CD4-positive, alpha-beta T cell treated with Interleukin-17A for 1 hour (primary cell): ENCODE data around the gene CCDC92.

Experiments used
- DNase-seq: peaks from one replicate; pipeline ENCODE4 v3.0.0-alpha.2; 2020

CCDC92 gene

DNA sequence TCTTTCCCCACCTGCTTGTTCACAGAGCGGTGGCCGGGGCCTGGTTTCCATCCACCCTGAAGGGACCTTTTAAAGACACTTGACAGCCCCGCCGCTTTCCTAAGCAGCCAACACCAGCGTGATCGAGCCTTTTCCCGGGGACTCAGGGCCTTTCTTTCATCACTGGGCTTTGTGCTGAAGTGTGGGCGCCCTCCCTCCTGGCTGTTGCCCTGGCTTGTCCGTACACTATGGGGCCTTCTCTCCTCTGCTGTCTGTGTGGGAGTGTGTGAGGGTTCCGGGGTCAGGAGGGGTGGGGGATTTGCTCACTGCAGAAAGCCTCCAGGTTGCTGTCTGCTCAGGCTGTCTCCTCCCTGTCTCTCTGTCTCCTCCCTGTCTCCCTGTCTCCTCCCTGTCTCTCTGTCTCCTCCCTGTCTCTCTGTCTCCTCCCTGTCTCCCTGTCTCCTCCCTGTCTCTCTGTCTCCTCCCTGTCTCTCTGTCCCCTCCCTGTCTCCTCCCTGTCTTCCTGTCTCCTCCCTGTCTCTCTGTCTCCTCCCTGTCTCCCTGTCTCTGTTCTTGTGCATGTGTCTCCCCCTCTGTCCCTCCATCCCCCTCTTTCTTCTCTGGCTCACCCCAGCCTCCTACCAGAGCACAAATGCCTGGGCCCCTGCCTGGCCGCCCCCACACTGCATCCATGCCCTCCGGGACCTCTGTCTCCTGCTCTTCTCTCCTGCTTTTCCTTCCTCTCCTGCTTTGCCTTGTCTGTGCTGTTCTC lies 64.7 kb downstream of the CCDC92 start:
- no peak for DNase-seq

DNA sequence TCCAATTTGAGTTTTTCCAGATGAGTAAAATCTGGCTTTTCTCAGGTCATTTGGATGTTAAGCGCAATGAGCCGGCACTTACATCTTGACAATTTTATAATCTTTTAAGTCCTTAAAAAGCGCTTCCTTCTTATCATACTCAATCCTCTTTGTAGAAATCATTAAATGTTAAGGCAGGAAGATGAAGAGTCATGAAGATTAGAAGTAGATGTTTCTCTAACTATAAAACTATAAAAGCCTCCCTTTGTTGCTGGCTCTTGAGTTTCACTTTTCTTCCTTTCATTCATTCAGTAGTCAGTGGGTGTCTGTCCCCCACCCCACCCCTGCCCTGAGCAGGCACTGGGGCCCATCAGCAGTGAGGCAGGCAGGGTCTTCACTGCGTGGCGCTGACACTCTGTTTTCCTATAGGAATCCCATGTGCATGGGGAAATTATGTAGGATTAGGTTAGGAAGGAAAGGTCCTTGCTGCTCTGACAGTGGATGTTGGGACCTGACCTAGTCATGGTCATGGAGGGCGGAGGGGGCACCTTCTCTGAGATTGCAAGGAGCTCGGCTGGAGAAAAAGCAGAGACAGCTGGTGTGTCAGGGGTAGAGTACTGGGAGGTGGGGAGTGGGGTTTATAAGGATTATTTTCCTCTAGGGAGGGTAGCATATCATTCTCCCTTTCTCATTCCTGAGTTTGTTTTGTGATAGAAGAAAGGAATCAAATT lies 65.8 kb downstream of the CCDC92 start:
- no peak for DNase-seq

- peak; percentile 79 for DNase-seq
Measured at GRCh38 chr12:123905319-123905925, 67.2 kb downstream of the CCDC92 start.

DNA sequence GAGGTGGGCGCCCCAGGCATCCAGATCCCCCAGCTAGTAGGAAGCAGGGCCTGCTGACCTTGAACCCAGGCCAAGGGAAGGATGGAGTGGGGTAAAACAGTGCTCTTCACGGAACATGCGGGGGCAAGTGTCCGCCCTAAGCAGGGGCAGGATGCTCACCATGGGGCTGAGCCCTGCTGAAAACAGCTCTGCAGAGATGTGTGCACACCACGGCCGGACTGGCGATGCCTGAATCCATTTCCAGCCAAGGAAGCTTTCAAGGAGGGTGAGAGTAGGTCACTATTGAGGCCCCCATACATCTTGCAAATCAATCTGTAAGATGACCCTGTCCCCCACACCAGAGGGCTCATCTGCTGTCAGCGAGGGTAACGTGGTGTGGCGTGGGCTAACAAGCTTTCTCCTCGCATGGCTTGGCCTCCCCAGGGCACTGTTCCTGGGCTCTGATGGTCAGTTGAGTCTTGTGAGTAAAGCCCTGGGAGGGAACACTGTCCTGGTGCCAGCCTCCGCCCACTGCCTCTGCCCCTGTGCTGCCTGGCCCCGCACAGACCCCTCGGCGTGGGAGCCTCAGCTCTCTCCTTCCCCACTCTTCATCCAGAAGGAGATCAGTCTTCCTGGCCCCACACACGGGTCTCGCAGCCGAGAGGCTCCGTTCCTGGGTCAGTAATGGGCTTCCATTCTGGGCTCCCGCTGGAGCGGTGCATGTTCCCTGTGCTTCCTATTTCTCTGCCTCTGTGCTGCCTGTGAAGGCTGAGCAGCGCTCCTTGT lies 69.1 kb downstream of the CCDC92 start:
- no peak for DNase-seq

- no peak for DNase-seq
Measured at GRCh38 chr12:123902821-123903220, 69.8 kb downstream of the CCDC92 start.

DNA sequence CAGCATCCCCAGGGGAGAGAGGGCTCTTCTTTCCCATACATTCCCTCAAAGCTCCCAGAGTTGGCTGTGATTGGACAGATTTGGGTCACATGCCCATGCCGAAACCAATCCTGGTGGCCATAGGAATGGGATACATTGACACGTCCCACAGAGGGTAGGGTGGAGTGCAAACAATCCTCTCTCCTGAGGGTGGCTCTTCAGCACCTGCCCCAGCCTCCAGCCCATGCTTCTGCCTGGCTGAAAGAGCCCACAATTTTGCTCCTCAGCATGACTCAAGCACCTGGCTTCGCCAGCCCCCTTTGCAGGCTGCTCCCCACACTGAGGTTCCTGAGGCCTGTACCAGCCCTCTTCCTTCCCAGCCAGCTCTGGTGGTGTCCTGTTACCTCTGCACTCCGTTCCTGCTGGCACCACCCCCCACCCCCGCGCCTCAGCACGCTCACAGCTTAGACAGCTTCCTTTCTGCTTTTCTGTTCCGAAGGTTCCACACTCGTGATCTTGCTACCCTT lies 71.7 kb downstream of the CCDC92 start:
- no peak for DNase-seq

DNA sequence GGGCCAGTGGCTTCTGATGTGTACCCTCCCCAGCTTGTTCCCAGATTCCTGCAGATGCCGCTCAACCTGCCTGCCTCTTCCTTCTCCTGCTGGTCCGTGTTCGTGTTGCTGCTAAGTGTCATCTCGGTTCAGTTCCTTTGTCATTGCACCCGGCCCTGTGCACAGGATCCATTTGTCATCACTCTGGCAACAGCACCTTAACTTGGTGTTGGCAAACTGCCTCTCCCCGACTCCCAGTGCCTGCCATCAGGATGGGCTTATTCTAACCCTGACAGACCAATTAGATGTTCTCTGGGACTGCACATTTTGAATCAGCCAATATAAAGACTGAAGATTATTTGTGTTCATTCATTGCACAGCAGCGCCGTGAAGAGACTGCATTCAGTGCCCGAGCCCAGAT lies 73.3 kb downstream of the CCDC92 start:
- no peak for DNase-seq

GRCh38 chr12:123898673-123899072 lies 74.0 kb downstream of the CCDC92 start:
- no peak for DNase-seq

- no peak for DNase-seq
Measured at GRCh38 chr12:123897221-123897620, 75.4 kb downstream of the CCDC92 start.

DNA sequence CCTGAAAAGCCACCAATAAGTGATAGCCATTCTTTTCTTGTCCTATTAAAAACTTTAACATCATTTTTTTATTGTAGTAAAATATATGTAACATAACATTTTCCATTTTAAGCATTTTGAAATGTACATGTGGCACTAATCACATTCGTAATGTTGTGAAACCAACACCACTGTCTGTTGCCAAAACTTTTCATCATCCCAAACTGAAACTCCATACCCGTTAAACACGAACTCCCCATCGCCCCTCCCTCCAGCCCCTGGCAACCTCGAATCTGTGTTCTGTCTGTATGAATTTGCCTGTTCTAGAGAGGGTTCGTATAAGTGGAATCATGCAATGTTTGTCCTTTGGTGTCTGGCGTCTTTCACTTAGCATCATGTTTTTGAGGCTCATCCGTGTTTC lies 75.9 kb downstream of the CCDC92 start:
- DNase-seq, result no peak

DNA sequence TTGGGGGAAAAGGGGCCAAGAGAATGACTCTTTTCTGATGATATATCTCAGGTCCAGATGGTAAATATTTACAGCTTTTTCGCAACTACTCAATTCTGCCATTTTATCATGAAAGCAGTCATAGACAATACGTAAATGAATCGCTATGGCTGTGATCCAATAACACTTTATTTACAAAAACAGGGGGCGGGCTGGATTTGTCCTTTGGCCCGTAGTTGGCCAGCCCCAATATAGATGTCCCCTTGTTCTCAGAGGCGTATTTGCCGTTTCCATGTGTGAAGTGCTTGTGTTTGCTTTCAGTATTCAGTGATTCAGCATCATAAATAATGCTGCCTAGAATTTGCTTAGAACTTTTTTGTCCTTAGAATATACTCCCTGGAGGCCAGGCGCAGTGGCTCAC lies 77.2 kb downstream of the CCDC92 start:
- no peak for DNase-seq

DNA sequence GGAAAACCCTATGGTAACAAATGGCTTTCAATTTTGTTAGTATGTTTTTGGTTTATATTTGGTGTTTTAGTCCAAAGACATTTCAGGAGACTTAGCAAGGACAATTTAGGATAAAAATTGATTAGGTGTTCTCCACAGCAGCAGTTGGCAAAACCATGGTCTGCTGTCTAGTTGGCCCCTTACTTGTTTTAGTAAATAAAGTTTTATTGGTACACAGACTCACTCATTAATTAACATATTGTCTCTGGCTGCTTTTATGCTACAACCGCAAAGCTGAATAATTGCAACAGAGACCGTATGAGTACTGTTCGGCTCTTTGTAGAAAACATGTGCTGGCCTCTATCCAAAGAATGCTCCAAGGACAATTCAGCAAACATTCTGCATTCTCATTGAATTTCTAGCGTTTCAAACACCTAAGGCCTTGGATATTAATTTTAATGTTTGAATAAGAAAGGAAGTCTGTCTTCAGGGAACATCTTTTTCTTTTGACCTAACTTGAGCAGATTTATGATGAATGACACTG lies 77.7 kb downstream of the CCDC92 start:
- DNase-seq, result no peak

- no peak for DNase-seq
Measured at GRCh38 chr12:123893276-123893675, 79.4 kb downstream of the CCDC92 start.

DNA sequence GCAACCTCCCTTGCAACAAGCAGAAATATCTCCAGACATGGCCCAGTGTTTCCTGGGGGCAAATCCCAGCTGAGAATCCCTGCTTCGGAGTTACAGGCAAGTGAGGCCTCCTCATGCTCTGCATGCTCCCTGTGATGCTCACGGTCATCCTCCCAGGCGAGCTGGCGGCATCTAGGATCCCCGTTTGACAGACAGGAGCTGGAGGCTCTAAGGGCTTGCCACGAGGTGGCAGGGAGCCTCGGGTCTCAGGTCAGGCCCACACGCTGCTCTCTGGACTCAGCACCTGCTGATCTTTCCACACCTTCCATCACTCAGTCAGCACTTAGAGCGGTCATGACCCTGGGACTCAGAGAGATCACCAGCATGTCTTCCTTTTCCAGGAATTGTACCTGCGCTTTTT lies 79.8 kb downstream of the CCDC92 start:
- DNase-seq, result no peak

DNA sequence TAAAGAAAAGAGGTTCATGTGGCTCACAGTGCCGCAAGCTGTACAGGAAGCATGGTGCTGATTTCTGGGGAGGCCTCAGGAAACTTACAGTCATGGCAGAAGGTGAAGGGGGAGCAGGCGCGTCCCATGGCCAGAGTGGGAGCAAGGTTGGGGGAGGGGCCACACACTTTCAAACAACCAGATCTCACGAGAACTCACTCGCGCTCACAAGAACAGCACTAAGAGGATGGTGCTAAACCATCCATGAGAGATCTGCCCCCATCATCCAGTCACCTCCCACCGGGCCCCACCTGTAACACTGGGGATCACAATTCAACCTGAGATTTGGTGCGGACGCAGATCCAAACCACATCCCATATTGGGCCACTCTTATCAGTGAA lies 80.5 kb downstream of the CCDC92 start:
- DNase-seq, result no peak

GRCh38 chr12:123891516-123892179 lies 81.0 kb downstream of the CCDC92 start:
- DNase-seq, result no peak

GRCh38 chr12:123891011-123891410 lies 81.6 kb downstream of the CCDC92 start:
- no peak for DNase-seq

GRCh38 chr12:123890536-123890902 lies 82.1 kb downstream of the CCDC92 start:
- DNase-seq, result no peak

- no peak for DNase-seq
Measured at GRCh38 chr12:123889848-123890535, 82.6 kb downstream of the CCDC92 start.

DNA sequence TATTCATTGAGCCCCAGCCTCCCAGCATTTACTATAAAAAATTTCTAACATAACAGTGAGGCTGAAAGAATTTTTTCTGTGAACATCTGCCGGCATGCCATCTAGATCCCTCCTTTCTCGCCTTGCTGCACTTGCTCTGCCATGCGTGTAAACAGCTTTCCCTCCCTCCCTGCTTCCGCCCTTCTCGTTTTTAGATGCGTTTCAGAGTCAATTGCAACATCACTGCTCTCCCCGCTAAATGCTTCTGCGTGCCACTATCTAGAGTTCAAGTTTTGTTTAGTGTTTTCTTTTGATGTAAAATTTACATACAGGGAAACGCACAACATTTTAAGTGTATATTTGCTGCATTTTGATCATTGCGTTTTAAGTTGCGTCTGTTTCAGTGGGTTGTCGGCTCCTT lies 83.6 kb downstream of the CCDC92 start:
- no peak for DNase-seq

- no peak for DNase-seq
Measured at GRCh38 chr12:123886931-123887582, 85.6 kb downstream of the CCDC92 start.
